AG09309 (cell line): Measurements from ENCODE around the gene HMCN1.
"Not testable (repeated sequence)": the region's sequence is repeated elsewhere in the genome, so short reads cannot be mapped to it uniquely, and the experiment has no call there.

Experiments used
- DNase-seq: peaks from one replicate; pipeline ENCODE4 v3.0.0-alpha.2; 2010; ENCODE audit warnings: low read depth
- H3K4me3 ChIP-seq: 2 replicates; pipeline ENCODE4 v1.5.1; 2011; ENCODE audit warnings: mild to moderate bottlenecking, low read depth, low read length, moderate library complexity; ENCODE audit not compliant: control insufficient read depth
- TF ChIP-seq, protein P1 (sequence below): IDR thresholded peaks from 2 replicates; pipeline ENCODE4 v1.5.1; 2011; ENCODE audit warnings: mild to moderate bottlenecking, low read depth, low read length, inconsistent platforms; ENCODE audit not compliant: insufficient read depth, control insufficient read depth; ENCODE audit errors: missing control alignments

The HMCN1 gene

DNA sequence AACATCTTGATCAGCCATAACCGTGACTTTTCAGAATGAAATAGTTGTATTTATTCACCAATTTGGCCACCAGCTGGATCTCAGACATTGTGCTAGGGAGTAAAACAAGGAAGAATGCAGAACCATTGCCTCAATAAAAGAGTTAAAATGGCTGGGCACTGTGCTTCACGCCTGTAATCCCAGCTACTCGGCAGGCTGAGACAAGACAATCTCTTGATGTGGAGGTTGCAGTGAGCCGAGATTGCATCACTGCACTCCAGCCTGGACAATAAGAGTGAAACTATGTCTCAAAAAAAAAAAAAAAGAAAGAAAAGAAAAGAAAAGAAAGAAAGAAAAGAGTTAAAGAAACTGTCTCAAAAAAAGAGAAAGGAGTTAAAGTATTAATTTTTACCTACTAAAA, 441.4 kb downstream of the HMCN1 start:
- H3K4me3 ChIP-seq, result no peak overlapping the region
- TF ChIP-seq, protein P1, sequence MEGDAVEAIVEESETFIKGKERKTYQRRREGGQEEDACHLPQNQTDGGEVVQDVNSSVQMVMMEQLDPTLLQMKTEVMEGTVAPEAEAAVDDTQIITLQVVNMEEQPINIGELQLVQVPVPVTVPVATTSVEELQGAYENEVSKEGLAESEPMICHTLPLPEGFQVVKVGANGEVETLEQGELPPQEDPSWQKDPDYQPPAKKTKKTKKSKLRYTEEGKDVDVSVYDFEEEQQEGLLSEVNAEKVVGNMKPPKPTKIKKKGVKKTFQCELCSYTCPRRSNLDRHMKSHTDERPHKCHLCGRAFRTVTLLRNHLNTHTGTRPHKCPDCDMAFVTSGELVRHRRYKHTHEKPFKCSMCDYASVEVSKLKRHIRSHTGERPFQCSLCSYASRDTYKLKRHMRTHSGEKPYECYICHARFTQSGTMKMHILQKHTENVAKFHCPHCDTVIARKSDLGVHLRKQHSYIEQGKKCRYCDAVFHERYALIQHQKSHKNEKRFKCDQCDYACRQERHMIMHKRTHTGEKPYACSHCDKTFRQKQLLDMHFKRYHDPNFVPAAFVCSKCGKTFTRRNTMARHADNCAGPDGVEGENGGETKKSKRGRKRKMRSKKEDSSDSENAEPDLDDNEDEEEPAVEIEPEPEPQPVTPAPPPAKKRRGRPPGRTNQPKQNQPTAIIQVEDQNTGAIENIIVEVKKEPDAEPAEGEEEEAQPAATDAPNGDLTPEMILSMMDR, result no peak
- DNase-seq, result no peak

DNA sequence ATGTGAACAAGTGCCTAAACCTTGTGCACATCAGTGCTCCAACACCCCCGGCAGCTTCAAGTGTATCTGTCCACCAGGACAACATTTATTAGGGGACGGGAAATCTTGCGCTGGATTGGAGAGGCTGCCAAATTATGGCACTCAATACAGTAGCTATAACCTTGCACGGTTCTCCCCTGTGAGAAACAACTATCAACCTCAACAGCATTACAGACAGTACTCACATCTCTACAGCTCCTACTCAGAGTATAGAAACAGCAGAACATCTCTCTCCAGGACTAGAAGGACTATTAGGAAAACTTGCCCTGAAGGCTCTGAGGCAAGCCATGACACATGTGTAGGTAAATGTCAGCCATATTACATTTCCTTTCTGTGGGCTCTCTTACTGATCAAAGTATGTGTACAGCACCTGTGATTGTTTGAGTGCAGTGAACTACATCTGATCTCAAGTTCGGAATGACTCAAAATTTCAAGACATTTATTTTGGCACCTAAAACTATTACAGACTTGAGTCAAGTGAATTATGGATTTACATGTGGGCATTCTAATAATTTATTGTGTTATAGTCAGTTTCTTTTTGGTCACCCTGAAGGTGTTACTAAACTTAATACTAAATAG, 444.3 kb downstream of the HMCN1 start:
- no peak for DNase-seq
- no peak overlapping the region for H3K4me3 ChIP-seq
- TF ChIP-seq, protein P1, result no peak

GRCh38 chr1:186179231-186179630, 445.0 kb downstream of the HMCN1 start:
- TF ChIP-seq, protein P1, result no peak
- no peak for DNase-seq
- no peak overlapping the region for H3K4me3 ChIP-seq

DNA sequence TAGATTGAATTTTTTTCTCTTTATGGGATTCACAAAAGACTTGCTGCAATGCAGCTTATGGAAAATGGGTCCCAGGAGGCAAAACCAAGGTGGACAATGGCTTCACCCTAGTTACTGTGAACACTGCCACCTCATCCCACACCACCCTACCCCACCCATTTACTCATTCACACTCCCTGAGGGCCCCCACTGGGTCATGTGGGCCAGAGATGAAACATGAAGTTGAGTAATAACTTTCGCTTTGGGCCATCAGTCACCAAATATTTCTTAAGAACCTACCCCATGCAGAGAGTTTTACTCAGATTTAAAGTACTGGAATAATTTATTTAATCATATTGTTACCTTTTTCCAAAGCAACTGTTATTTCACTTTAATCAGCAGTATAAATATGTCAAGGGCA, 449.0 kb downstream of the HMCN1 start:
- H3K4me3 ChIP-seq, result no peak overlapping the region
- peak; percentile 46 for DNase-seq
- TF ChIP-seq, protein P1, result no peak

GRCh38 chr1:186183970-186184628, 449.9 kb downstream of the HMCN1 start:
- TF ChIP-seq, protein P1, result no peak
- no peak overlapping the region for H3K4me3 ChIP-seq
- no peak for DNase-seq

GRCh38 chr1:186186251-186186650, 452.1 kb downstream of the HMCN1 start:
- not testable (repeated sequence) for DNase-seq, H3K4me3 ChIP-seq

- TF ChIP-seq, protein P1, result no peak
- no peak overlapping the region for H3K4me3 ChIP-seq
- DNase-seq, result no peak
These were observed 453.4 kb downstream of the HMCN1 start for GRCh38 chr1:186187601-186188000.
